Mesenchymal stem cell (in vitro differentiated cells and primary cell): Measurements from ENCODE around the gene TAOK1.

Experiments
- DNase-seq: peaks from one replicate; pipeline ENCODE4 v3.0.0-alpha.2; 2013
- H2AFZ ChIP-seq: one replicate; pipeline ENCODE4 v1.6.1; 2013; ENCODE audit warnings: low read depth, mild to moderate bottlenecking, control low read depth, inconsistent platforms, low read length, moderate library complexity
- H2AK5ac ChIP-seq: 2 replicates; pipeline ENCODE4 v1.6.1; 2013; ENCODE audit warnings: low read length, moderate library complexity, mild to moderate bottlenecking, inconsistent platforms; ENCODE audit not compliant: severe bottlenecking
- H2BK120ac ChIP-seq: one replicate; pipeline ENCODE4 v1.6.1; 2013; ENCODE audit warnings: low read depth, mild to moderate bottlenecking, inconsistent platforms, low read length, moderate library complexity
- H2BK12ac ChIP-seq, 2 experiments: one replicate each; pipeline ENCODE4 v1.6.1; 2013; ENCODE audit warnings: inconsistent platforms in 2 of 2, low read length in 2 of 2, mild to moderate bottlenecking in 2 of 2, moderate library complexity in 2 of 2, control low read depth in 1 of 2
- H2BK15ac ChIP-seq: one replicate; pipeline ENCODE4 v1.6.1; 2013; ENCODE audit warnings: mild to moderate bottlenecking, low read depth, inconsistent platforms; ENCODE audit not compliant: poor library complexity, severe bottlenecking
- H2BK5ac ChIP-seq: 2 replicates; pipeline ENCODE4 v1.6.1; 2013; ENCODE audit warnings: low read depth, mild to moderate bottlenecking, low read length, control low read depth, inconsistent platforms; ENCODE audit not compliant: poor library complexity, severe bottlenecking
- H3K14ac ChIP-seq, 2 experiments: one replicate each; pipeline ENCODE4 v1.6.1; 2013; ENCODE audit warnings: inconsistent platforms in 2 of 2, low read length in 2 of 2, control low read depth in 1 of 2, mild to moderate bottlenecking in 1 of 2, moderate library complexity in 1 of 2
- H3K18ac ChIP-seq, 2 experiments: one replicate each; pipeline ENCODE4 v1.6.1; 2013; ENCODE audit warnings: inconsistent platforms in 2 of 2, low read length in 2 of 2, control low read depth in 1 of 2, low read depth in 1 of 2, mild to moderate bottlenecking in 1 of 2
- H3K23ac ChIP-seq, 2 experiments: one replicate each; pipeline ENCODE4 v1.6.1; 2013; ENCODE audit warnings: inconsistent platforms in 2 of 2, low read length in 2 of 2, mild to moderate bottlenecking in 2 of 2, moderate library complexity in 2 of 2, control low read depth in 1 of 2
- H3K27ac ChIP-seq: 2 replicates; pipeline ENCODE4 v1.5.1; 2013; ENCODE audit warnings: mild to moderate bottlenecking, moderate library complexity, low read length, control low read depth, inconsistent platforms; ENCODE audit not compliant: poor library complexity, severe bottlenecking
- H3K27me3 ChIP-seq, 2 experiments: 2 replicates each; pipeline versions ENCODE4 v1.6.1 to v1.7.0; 2013; ENCODE audit warnings: low read length in 2 of 2, mild to moderate bottlenecking in 2 of 2, moderate library complexity in 2 of 2, control low read depth in 1 of 2, inconsistent platforms in 1 of 2; ENCODE audit not compliant: control insufficient read depth in 1 of 2, insufficient read depth in 1 of 2
- H3K36me3 ChIP-seq, 2 experiments: 2 replicates each; pipeline versions ENCODE4 v1.6.1 to v1.7.0; 2013; ENCODE audit warnings: low read length in 2 of 2, control low read depth in 1 of 2, inconsistent platforms in 1 of 2, low read depth in 1 of 2, mild to moderate bottlenecking in 1 of 2; ENCODE audit not compliant: insufficient read depth in 2 of 2, control insufficient read depth in 1 of 2
- H3K4ac ChIP-seq, 2 experiments: one replicate each; pipeline ENCODE4 v1.6.1; 2013; ENCODE audit warnings: inconsistent platforms in 2 of 2, low read length in 2 of 2, mild to moderate bottlenecking in 2 of 2, moderate library complexity in 2 of 2, control low read depth in 1 of 2, low read depth in 1 of 2
- H3K4me1 ChIP-seq: 2 replicates; pipeline ENCODE4 v1.6.1; 2013; ENCODE audit warnings: low read depth, low read length, control low read depth; ENCODE audit not compliant: control insufficient read depth, insufficient read depth
- H3K4me2 ChIP-seq: 2 replicates; pipeline ENCODE4 v1.6.1; 2013; ENCODE audit warnings: low read length, mild to moderate bottlenecking, inconsistent platforms; ENCODE audit not compliant: poor library complexity, severe bottlenecking
- H3K4me3 ChIP-seq, 2 experiments: 2 replicates each; pipeline versions ENCODE4 v1.5.1 to v1.7.0; 2013; ENCODE audit warnings: low read length in 2 of 2, mild to moderate bottlenecking in 2 of 2, control low read depth in 1 of 2, low read depth in 1 of 2; ENCODE audit not compliant: insufficient read depth in 1 of 2
- H3K79me1 ChIP-seq: replicated peaks from 2 replicates; pipeline ENCODE4 v1.6.1; 2013; ENCODE audit warnings: mild to moderate bottlenecking, control low read depth, low read length, inconsistent platforms; ENCODE audit not compliant: poor library complexity, severe bottlenecking
- H3K9ac ChIP-seq: 2 replicates; pipeline ENCODE4 v1.7.0; 2013; ENCODE audit warnings: mild to moderate bottlenecking, low read length, moderate library complexity
- H3K9me3 ChIP-seq: 2 replicates; pipeline ENCODE4 v1.7.0; 2013; ENCODE audit warnings: mild to moderate bottlenecking, low read length; ENCODE audit not compliant: control insufficient read depth
- H4K8ac ChIP-seq: one replicate; pipeline ENCODE4 v1.6.1; 2013; ENCODE audit warnings: inconsistent platforms, mild to moderate bottlenecking, low read length, moderate library complexity
- H4K91ac ChIP-seq: one replicate; pipeline ENCODE4 v1.6.1; 2013; ENCODE audit warnings: mild to moderate bottlenecking, low read length, inconsistent platforms
- WGBS: methylation state at CpG from one replicate; pipeline ENCODE4 v1.1.7; 2013; ENCODE audit warnings: mixed read lengths; 5-methylcytosine and 5-hydroxymethylcytosine counted together

The TAOK1 gene

GRCh38 chr17:29364691-29365090 lies 25.5 kb upstream of the TAOK1 start:
- H2BK5ac ChIP-seq = no peak overlapping the region
- no peak overlapping the region for H2BK12ac ChIP-seq
- H3K18ac ChIP-seq = no peak overlapping the region
- no peak overlapping the region for H3K23ac ChIP-seq
- WGBS = 98% methylated on average over 4 of the region's 4 CpGs
- no peaks in the 10 kb centered on the region for H3K27me3 ChIP-seq
- no peaks in the 10 kb centered on the region for H3K36me3 ChIP-seq
- no peaks in the 10 kb centered on the region for H3K79me1 ChIP-seq
- no peak for DNase-seq
- H3K4me3 ChIP-seq = no peak overlapping the region
- no peak overlapping the region for H4K8ac ChIP-seq
- no peak overlapping the region for H2AK5ac ChIP-seq
- no peak overlapping the region for H2BK120ac ChIP-seq
- no peak overlapping the region for H3K9ac ChIP-seq
- peaks cover 2% of the 10 kb centered on the region for H3K4me1 ChIP-seq
- H3K4me2 ChIP-seq = no peak overlapping the region
- H3K27ac ChIP-seq = no peak overlapping the region
- no peak overlapping the region for H4K91ac ChIP-seq
- no peak overlapping the region for H3K4ac ChIP-seq
- no peak overlapping the region for H2BK15ac ChIP-seq
- no peaks in the 10 kb centered on the region for H3K9me3 ChIP-seq
- H3K14ac ChIP-seq = no peak overlapping the region
- no peak overlapping the region for H2AFZ ChIP-seq

- no peak overlapping the region for H3K9ac ChIP-seq
- H2AK5ac ChIP-seq = no peak overlapping the region
- no peaks in the 10 kb centered on the region for H3K27me3 ChIP-seq
- H3K4me3 ChIP-seq = no peak overlapping the region
- H3K79me1 ChIP-seq = no peaks in the 10 kb centered on the region
- no peaks in the 10 kb centered on the region for H3K9me3 ChIP-seq
- no peak overlapping the region for H3K4ac ChIP-seq
- H4K91ac ChIP-seq = no peak overlapping the region
- H2AFZ ChIP-seq = no peak overlapping the region
- H2BK15ac ChIP-seq = no peak overlapping the region
- no peak overlapping the region for H3K4me2 ChIP-seq
- H4K8ac ChIP-seq = no peak overlapping the region
- H3K36me3 ChIP-seq = no peaks in the 10 kb centered on the region
- no peak overlapping the region for H2BK120ac ChIP-seq
- H2BK5ac ChIP-seq = no peak overlapping the region
- no peak overlapping the region for H3K18ac ChIP-seq
- no peak overlapping the region for H3K27ac ChIP-seq
- no peak overlapping the region for H3K23ac ChIP-seq
- H3K14ac ChIP-seq = no peak overlapping the region
- no peak overlapping the region for H2BK12ac ChIP-seq
- H3K4me1 ChIP-seq = peaks cover 2% of the 10 kb centered on the region
- DNase-seq = no peak
Observed at GRCh38 chr17:29368161-29368560, 22.0 kb upstream of the TAOK1 start.

- no peaks in the 10 kb centered on the region for H3K36me3 ChIP-seq
- H3K79me1 ChIP-seq = no peaks in the 10 kb centered on the region
- H3K14ac ChIP-seq = no peak overlapping the region
- no peak overlapping the region for H2AK5ac ChIP-seq
- peak overlapping the region; percentile 42 for H3K9ac ChIP-seq
- no peaks in the 10 kb centered on the region for H3K4me1 ChIP-seq
- no peaks in the 10 kb centered on the region for H3K9me3 ChIP-seq
- H4K8ac ChIP-seq = no peak overlapping the region
- no peak overlapping the region for H2BK5ac ChIP-seq
- no peak for DNase-seq
- H2BK15ac ChIP-seq = no peak overlapping the region
- H3K18ac ChIP-seq = no peak overlapping the region
- no peak overlapping the region for H3K4me3 ChIP-seq
- H4K91ac ChIP-seq = no peak overlapping the region
- H3K23ac ChIP-seq = no peak overlapping the region
- no peak overlapping the region for H2AFZ ChIP-seq
- H3K4ac ChIP-seq = no peak overlapping the region
- H3K27ac ChIP-seq = no peak overlapping the region
- H3K4me2 ChIP-seq = no peak overlapping the region
- no CpG with 5 or more reads among the region's 4 CpGs for WGBS
- no peak overlapping the region for H2BK12ac ChIP-seq
- no peaks in the 10 kb centered on the region for H3K27me3 ChIP-seq
- H2BK120ac ChIP-seq = no peak overlapping the region
Observed at GRCh38 chr17:29368926-29369325, 21.2 kb upstream of the TAOK1 start.

- Histone ChIP-seq H3K9ac (peak overlapping the region; percentile 42), H3K9me3 (no peaks in the 10 kb centered on the region), H3K27me3 (no peaks in the 10 kb centered on the region), H2BK15ac (no peak overlapping the region), H3K23ac (no peak overlapping the region), H3K79me1 (no peaks in the 10 kb centered on the region), H3K4ac (no peak overlapping the region), H3K4me3 (peak overlapping the region in 1 of 2 experiments; percentile 62), H3K36me3 (no peaks in the 10 kb centered on the region), H3K14ac (no peak overlapping the region), H4K91ac (no peak overlapping the region), H2BK120ac (no peak overlapping the region), H2AFZ (peak overlapping the region; percentile 76), H2BK12ac (peak overlapping the region in 1 of 2 experiments; percentile 33), H2BK5ac (no peak overlapping the region), H3K18ac (no peak overlapping the region), H3K4me2 (peak overlapping the region; percentile 88), H3K4me1 (no peaks in the 10 kb centered on the region), H3K27ac (peak overlapping the region; percentile 43), H2AK5ac (no peak overlapping the region), H4K8ac (no peak overlapping the region)
- WGBS = 20% methylated on average over 7 of the region's 7 CpGs
- peak; percentile 90 for DNase-seq
Observed at GRCh38 chr17:29369831-29370735, 20.1 kb upstream of the TAOK1 start.
